ENCODE data around the gene REEP1.

Gene REEP1

DNA sequence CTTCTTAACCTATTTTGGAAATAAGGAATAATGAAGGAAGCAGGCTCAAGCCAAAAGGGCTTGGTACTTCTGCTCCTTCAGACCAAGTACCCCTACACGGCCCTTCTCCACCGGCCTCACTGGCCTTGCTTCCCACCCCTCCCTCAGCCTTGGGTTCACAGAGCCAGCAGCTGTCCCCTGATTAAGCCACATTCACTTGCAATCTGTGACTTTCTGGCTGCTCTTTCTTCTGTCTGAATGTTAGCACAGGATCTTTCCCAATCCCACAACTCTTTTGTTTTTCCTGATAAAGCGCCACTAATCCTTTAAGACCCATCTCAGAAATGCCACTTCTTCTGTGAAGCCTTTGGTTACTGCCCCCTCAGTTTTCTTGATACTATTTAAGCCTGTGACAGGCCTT lies 52.4 kb downstream of the REEP1 start:
- in situ Hi-C loops (cut with MboI; ENCODE audit: low sequenced_read_pairs, unreplicated experiment) = no loop called here
- DNase-seq (ENCODE audit: low spot score) = no peak

DNA sequence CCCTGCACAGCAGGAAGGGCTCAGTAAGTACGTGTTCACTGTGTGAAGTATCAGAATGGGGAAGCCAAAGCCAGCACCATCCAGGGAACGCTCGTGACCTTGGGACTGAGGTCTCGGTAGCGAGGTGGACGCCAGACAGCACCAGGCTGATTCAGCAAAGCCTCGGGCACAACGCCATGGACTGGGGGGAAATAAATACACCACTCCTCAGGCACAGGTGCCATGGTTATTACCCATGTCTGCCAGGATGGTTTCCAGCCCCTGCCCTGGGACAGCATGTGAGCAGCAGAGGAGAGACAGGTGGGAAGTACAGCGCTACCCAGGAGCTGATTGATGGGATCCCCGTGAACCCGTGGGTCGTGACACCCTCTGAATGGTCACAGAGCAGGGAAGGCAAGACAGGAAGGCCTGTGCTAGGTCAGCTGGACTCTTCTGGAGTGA lies 53.0 kb downstream of the REEP1 start:
- in situ Hi-C loops (cut with MboI; ENCODE audit: low sequenced_read_pairs, unreplicated experiment) = no loop called here
- TF ChIP-seq, protein P1, sequence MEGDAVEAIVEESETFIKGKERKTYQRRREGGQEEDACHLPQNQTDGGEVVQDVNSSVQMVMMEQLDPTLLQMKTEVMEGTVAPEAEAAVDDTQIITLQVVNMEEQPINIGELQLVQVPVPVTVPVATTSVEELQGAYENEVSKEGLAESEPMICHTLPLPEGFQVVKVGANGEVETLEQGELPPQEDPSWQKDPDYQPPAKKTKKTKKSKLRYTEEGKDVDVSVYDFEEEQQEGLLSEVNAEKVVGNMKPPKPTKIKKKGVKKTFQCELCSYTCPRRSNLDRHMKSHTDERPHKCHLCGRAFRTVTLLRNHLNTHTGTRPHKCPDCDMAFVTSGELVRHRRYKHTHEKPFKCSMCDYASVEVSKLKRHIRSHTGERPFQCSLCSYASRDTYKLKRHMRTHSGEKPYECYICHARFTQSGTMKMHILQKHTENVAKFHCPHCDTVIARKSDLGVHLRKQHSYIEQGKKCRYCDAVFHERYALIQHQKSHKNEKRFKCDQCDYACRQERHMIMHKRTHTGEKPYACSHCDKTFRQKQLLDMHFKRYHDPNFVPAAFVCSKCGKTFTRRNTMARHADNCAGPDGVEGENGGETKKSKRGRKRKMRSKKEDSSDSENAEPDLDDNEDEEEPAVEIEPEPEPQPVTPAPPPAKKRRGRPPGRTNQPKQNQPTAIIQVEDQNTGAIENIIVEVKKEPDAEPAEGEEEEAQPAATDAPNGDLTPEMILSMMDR (IDR thresholded peaks at IDR 0.05; ENCODE audit: borderline replicate concordance, control extremely low read depth, extremely low read depth, insufficient read depth, missing control alignments) = no peak
- DNase-seq (ENCODE audit: low spot score) = no peak

More for the DNA sequence above, 52.4 kb downstream of the REEP1 start:
- TF ChIP-seq, protein P1 (IDR thresholded peaks at IDR 0.05; ENCODE audit: borderline replicate concordance, control extremely low read depth, extremely low read depth, insufficient read depth, missing control alignments) = no peak

DNA sequence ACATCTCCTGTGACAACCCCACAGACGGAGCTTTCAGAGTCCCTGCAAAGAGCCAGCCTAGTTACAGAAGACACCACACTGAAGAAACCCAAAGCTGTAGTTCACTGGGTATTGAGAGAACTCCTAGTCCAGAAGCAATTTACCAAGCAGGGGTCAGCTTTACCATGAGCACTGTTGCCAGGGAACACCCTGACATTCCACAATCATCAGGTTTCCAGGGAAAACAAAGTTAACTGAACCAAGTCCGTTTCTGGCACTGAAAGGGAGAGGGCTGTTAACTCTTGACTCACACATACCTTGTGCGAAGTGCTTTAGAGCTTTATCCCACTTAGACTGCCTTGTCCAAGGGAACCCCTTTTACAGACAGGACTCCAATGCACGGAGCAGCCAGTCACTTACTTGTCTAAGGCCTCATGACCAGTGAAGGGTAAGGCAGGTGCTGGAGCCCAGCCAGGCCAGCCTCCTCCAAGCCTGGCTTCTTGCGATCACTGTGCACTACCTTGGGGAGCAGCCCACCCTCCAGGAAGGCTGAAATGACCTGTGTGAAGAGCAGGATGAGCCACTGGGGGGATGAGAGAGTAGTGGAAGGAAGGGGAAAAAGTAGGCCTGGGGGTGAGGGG lies 53.9 kb downstream of the REEP1 start:
- in situ Hi-C loops (cut with MboI; ENCODE audit: low sequenced_read_pairs, unreplicated experiment) = no loop called here
- TF ChIP-seq, protein P1 (IDR thresholded peaks at IDR 0.05; ENCODE audit: borderline replicate concordance, control extremely low read depth, extremely low read depth, insufficient read depth, missing control alignments) = no peak
- no peak for DNase-seq (ENCODE audit: low spot score)

DNA sequence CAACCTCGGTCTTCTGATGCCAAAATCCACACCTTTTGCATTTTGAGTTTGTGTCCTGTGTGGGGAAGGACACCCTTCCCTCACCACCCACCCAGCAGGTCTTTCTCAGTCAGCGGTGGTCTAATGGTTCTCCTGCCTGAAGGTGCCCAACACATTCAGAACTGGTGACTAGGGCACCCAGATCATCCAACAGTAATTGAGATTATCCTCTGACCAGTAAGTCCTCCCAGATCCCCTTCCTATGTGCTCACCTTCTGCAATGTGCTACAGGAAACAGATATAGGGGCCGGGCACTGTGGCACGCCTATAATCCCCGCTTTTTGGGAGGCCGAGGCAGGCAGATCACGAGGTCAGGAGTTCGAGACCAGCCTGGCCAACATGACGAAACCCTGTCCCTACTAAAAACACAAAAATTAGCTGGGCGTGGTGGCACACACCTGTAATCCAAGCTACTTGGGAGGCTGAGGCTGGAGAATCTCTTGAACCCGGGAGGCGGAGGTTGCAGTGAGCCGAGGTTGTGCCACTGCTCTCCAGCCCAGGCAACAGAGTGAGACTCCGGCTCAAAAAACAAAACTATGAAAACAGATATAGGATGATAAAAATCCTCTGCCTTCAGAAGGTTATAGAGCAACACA lies 56.2 kb downstream of the REEP1 start:
- TF ChIP-seq, protein P1 (IDR thresholded peaks at IDR 0.05; ENCODE audit: borderline replicate concordance, control extremely low read depth, extremely low read depth, insufficient read depth, missing control alignments) = no peak
- in situ Hi-C loops (cut with MboI; ENCODE audit: low sequenced_read_pairs, unreplicated experiment) = no loop called here
- DNase-seq (ENCODE audit: low spot score) = no peak

DNA sequence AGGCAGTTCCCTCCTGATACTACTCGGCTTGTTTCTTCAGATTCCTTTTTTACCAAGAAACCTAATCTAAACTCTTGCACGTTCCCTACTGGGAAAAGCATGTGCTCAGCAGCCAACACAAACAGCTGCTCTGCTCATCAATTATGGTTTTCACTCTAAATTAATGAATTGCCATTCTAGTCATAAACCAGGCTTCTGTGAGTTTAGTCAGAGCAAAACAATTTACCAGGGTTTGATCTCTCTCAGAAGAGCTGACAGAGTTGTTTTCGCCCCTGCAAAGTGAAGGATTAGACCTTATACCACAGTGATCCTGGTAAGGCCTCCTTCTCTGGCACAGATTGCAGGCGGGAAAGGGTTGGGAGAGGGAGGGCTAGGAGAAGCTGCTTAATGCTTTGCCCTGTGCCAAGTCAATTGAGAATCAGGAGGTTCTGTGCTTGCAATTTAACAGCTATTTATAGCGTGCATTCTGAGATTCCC lies 57.2 kb downstream of the REEP1 start:
- TF ChIP-seq, protein P1 (IDR thresholded peaks at IDR 0.05; ENCODE audit: borderline replicate concordance, control extremely low read depth, extremely low read depth, insufficient read depth, missing control alignments) = no peak
- no peak for DNase-seq (ENCODE audit: low spot score)
- in situ Hi-C loops (cut with MboI; ENCODE audit: low sequenced_read_pairs, unreplicated experiment) = no loop called here

DNA sequence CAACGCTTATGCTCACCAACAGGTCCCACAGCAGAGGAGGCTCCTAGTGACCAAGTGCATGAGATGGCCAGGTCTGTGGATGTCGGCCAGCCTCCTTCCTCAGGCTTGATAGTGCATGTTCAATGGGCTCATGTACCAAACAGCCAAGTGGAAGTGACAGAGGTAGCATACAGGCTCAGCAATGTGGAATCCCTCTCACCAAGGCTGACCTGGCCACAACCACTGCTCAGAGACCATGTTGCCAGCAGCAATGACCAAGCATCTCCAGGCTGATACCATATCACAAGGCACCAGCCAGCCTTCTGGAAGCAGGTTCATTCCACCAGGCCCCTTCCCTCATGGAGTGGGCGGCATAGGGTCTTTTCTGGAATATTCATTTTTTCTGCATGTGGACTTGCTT lies 61.5 kb downstream of the REEP1 start:
- in situ Hi-C loops (cut with MboI; ENCODE audit: low sequenced_read_pairs, unreplicated experiment) = no loop called here
- DNase-seq (ENCODE audit: low spot score) = no peak
- TF ChIP-seq, protein P1 (IDR thresholded peaks at IDR 0.05; ENCODE audit: borderline replicate concordance, control extremely low read depth, extremely low read depth, insufficient read depth, missing control alignments) = no peak

All from GM13976 (cell line).